Measurements from ENCODE around the gene ADARB1.

DNA sequence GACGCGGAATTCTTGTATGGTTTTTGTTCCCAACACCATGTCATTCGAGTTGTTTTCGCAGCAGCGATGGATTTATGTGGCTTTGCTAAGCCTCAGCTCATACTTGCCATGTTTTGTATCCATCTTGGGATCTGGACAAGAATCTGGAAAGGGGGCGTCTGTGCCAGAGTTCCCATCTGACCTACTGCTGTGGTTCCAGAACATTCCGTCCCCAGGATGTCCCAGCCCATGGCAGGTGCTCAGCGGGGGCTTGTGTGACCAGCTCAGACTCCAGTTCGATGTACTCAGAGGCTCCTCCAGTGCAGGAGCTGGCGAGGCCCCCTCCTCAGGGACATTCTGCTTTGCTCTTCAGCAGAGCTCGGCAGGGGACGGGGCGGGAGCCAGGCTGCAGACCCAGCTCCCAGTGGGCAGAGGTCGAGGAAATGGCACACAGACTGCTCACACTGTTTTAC is 24.0 kb upstream of the ADARB1 start:
- TF ChIP-seq, protein P1, sequence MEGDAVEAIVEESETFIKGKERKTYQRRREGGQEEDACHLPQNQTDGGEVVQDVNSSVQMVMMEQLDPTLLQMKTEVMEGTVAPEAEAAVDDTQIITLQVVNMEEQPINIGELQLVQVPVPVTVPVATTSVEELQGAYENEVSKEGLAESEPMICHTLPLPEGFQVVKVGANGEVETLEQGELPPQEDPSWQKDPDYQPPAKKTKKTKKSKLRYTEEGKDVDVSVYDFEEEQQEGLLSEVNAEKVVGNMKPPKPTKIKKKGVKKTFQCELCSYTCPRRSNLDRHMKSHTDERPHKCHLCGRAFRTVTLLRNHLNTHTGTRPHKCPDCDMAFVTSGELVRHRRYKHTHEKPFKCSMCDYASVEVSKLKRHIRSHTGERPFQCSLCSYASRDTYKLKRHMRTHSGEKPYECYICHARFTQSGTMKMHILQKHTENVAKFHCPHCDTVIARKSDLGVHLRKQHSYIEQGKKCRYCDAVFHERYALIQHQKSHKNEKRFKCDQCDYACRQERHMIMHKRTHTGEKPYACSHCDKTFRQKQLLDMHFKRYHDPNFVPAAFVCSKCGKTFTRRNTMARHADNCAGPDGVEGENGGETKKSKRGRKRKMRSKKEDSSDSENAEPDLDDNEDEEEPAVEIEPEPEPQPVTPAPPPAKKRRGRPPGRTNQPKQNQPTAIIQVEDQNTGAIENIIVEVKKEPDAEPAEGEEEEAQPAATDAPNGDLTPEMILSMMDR (tag by site-specific recombination; IDR thresholded peaks at IDR 0.05), result no peak
- TF ChIP-seq ZBTB8A (tag by site-specific recombination; IDR thresholded peaks at IDR 0.05), result no peak
- no peak for TF ChIP-seq ZNF366 (tag by site-specific recombination; conservative IDR thresholded peaks at IDR 0.05)
- TF ChIP-seq ZNF704 (tag by site-specific recombination; IDR thresholded peaks at IDR 0.05), result no peak
- no peak for TF ChIP-seq ZNF274 (IDR thresholded peaks at IDR 0.05; ENCODE audit: low read length)
- no peak for TF ChIP-seq ZNF274 (tag by site-specific recombination; IDR thresholded peaks at IDR 0.05; ENCODE audit: borderline replicate concordance)
- no peak for TF ChIP-seq ZNF830 (tag by site-specific recombination; IDR thresholded peaks at IDR 0.05; ENCODE audit: low read depth)
- TF ChIP-seq ZNF37A (tag by site-specific recombination; IDR thresholded peaks at IDR 0.05), result no peak
- no peak for TF ChIP-seq ATF2 (tag by site-specific recombination; IDR thresholded peaks at IDR 0.05; ENCODE audit: low read depth)
- TF ChIP-seq, protein P2, sequence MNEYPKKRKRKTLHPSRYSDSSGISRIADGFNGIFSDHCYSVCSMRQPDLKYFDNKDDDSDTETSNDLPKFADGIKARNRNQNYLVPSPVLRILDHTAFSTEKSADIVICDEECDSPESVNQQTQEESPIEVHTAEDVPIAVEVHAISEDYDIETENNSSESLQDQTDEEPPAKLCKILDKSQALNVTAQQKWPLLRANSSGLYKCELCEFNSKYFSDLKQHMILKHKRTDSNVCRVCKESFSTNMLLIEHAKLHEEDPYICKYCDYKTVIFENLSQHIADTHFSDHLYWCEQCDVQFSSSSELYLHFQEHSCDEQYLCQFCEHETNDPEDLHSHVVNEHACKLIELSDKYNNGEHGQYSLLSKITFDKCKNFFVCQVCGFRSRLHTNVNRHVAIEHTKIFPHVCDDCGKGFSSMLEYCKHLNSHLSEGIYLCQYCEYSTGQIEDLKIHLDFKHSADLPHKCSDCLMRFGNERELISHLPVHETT (tag by site-specific recombination; IDR thresholded peaks at IDR 0.05), result no peak
- no peak for TF ChIP-seq YY2 (tag by site-specific recombination; IDR thresholded peaks at IDR 0.05)
- TF ChIP-seq, protein P3, sequence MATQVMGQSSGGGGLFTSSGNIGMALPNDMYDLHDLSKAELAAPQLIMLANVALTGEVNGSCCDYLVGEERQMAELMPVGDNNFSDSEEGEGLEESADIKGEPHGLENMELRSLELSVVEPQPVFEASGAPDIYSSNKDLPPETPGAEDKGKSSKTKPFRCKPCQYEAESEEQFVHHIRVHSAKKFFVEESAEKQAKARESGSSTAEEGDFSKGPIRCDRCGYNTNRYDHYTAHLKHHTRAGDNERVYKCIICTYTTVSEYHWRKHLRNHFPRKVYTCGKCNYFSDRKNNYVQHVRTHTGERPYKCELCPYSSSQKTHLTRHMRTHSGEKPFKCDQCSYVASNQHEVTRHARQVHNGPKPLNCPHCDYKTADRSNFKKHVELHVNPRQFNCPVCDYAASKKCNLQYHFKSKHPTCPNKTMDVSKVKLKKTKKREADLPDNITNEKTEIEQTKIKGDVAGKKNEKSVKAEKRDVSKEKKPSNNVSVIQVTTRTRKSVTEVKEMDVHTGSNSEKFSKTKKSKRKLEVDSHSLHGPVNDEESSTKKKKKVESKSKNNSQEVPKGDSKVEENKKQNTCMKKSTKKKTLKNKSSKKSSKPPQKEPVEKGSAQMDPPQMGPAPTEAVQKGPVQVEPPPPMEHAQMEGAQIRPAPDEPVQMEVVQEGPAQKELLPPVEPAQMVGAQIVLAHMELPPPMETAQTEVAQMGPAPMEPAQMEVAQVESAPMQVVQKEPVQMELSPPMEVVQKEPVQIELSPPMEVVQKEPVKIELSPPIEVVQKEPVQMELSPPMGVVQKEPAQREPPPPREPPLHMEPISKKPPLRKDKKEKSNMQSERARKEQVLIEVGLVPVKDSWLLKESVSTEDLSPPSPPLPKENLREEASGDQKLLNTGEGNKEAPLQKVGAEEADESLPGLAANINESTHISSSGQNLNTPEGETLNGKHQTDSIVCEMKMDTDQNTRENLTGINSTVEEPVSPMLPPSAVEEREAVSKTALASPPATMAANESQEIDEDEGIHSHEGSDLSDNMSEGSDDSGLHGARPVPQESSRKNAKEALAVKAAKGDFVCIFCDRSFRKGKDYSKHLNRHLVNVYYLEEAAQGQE (tag by site-specific recombination; IDR thresholded peaks at IDR 0.05), result no peak
- TF ChIP-seq ZNF121 (tag by site-specific recombination; IDR thresholded peaks at IDR 0.05), result no peak
